NB4 (cell line): Measurements from ENCODE around the gene RINL.

Source experiments
- CTCF ChIP-seq: IDR thresholded peaks from one replicate; pipeline ENCODE4 v1.5.1; 2012; ENCODE audit warnings: low read depth, low read length
- POLR2A ChIP-seq: IDR thresholded peaks from 2 replicates; pipeline ENCODE4 v1.6.1; 2011; ENCODE audit warnings: mild to moderate bottlenecking; ENCODE audit not compliant: insufficient read length; ENCODE audit errors: extremely low read depth

GRCh38 chr19:38845374-38846024, 32.6 kb downstream of the RINL start:
- TF ChIP-seq CTCF (no peak), POLR2A (no peak)
